K562 (cell line): ENCODE results near the gene CPLX3. TPM values are rescaled to one million over a fixed set of nuclear protein-coding genes. Genes with fewer than 3 reads are reported as not detected.

Experiments used
- CEBPZ ChIP-seq: fragments of 150-350 bp; IDR thresholded peaks from 2 replicates; pipeline ENCODE4 v1.6.1; 2014; ENCODE audit warnings: low read depth, mild to moderate bottlenecking, low read length, borderline replicate concordance
- RFX1 ChIP-seq: fragments of 450-650 bp; IDR thresholded peaks from 2 replicates; pipeline ENCODE4 v1.6.1; 2016; ENCODE audit warnings: mild to moderate bottlenecking, moderate library complexity
- TEAD1 ChIP-seq, 2 experiments: fragments of 450-650 bp in 1 of 2; sonication (generic) in 1 of 2; formaldehyde crosslinking; IDR thresholded peaks; 2 replicates each; pipeline versions ENCODE4 v1.4.0 to v1.8.0; 2020 to 2022; ENCODE audit warnings: mild to moderate bottlenecking in 2 of 2, missing genetic modification reagents in 1 of 2
- ZMIZ1 ChIP-seq, 2 experiments: fragments of 150-350 bp in 1 of 2; IDR thresholded peaks; 2 replicates each; pipeline ENCODE4 v1.6.1; 2012 to 2016; ENCODE audit warnings: low read depth in 2 of 2, low read length in 2 of 2, mild to moderate bottlenecking in 1 of 2, moderate library complexity in 1 of 2
- ZNF707 ChIP-seq: fragments of 250-450 bp; sonication (Bioruptor Pico); conservative IDR thresholded peaks from 2 replicates; pipeline ENCODE4 v1.8.0; 2022; ENCODE audit warnings: inconsistent platforms, mild to moderate bottlenecking, moderate library complexity
- polyA plus RNA-seq, 8 experiments: library from polyadenylated mRNA; depleted of rRNA in 4 of 8; stranded (reverse) in 5 of 8; unstranded in 3 of 8; fragments of >200 nt; fragmentation: Nextera tagmentation in 2 of 8; fragmentation: Illumina TruSeq in 1 of 8; extraction: Ambion mirVana in 2 of 8; extraction: Trizol in 1 of 8; gene quantifications; 2 replicates each; pipeline versions ENCODE4 v1.2.1 to v1.2.3, GENCODE V29; 2011 to 2014; ENCODE audit warnings: inconsistent platforms in 1 of 8, missing spikeins in 1 of 8
- total RNA-seq, 7 experiments: library from RNA; depleted of rRNA in 6 of 7; stranded (reverse); fragments of >200 nt in 6 of 7; fragmentation: Illumina TruSeq in 2 of 7; extraction: Trizol in 2 of 7; gene quantifications; 2 replicates each; pipeline versions ENCODE4 v1.2.1 to v1.2.3, GENCODE V29; 2011 to 2021; ENCODE audit warnings: low replicate concordance in 1 of 7
- TF ChIP-seq, protein P1 (sequence below): fragments of 450-650 bp; IDR thresholded peaks from 2 replicates; pipeline ENCODE4 v1.6.1; 2016; ENCODE audit warnings: borderline replicate concordance
- TF ChIP-seq, protein P2 (sequence below): fragments of 250-450 bp; sonication (Bioruptor Pico); IDR thresholded peaks from 2 replicates; pipeline ENCODE4 v1.6.1; 2021; ENCODE audit warnings: mild to moderate bottlenecking

Gene CPLX3
- total and polyA plus RNA-seq, 9 of the 15 experiments (the other 6 are each of a cell fraction or from before 2014, with no cell fraction given) = not detected

DNA sequence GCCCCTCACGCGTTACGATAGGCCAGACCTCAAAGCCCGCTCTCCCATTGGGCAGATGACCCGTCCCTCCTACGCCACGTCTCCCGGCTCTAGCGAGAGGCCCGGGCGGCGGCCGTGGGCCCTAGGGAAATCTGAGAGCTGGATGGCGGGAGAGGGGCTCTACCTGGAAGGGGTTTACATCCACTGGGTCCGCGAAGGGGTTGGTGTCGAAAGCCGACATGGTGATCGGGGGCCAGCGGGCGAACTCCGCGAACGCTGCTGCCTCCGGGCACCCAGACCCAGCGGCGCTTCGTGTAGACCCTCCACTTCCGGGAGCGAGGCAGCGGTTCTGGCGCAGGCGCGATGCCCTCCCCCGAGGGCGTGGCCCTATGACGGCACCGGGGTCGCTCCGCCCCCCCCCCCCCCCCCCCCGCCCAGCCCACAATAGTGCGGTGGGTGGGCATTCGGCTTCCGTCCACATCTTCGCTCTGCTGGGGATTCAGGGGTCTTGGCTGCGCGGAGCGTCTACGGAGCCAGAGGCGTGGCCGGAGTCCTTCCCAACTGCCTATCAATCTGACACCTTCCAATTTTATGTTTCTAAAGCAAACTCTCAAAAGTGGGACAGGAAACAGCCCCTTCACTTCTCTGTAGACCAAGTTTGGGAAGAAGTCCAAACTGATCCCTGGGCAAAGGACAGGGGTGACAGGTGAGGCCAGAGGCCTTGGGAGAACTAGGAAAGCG, 46.8 kb downstream of the CPLX3 start, which contains the start of gene SCAMP2 (continued):
- TF ChIP-seq, protein P1, sequence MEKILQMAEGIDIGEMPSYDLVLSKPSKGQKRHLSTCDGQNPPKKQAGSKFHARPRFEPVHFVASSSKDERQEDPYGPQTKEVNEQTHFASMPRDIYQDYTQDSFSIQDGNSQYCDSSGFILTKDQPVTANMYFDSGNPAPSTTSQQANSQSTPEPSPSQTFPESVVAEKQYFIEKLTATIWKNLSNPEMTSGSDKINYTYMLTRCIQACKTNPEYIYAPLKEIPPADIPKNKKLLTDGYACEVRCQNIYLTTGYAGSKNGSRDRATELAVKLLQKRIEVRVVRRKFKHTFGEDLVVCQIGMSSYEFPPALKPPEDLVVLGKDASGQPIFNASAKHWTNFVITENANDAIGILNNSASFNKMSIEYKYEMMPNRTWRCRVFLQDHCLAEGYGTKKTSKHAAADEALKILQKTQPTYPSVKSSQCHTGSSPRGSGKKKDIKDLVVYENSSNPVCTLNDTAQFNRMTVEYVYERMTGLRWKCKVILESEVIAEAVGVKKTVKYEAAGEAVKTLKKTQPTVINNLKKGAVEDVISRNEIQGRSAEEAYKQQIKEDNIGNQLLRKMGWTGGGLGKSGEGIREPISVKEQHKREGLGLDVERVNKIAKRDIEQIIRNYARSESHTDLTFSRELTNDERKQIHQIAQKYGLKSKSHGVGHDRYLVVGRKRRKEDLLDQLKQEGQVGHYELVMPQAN = peak; percentile 92
- TF ChIP-seq ZNF707 (no peak), RFX1 (no peak), TEAD1 (CRISPR knock-in tag; IDR thresholded peaks at IDR 0.05) (no peak; a peak in 2 of 4 replicates), CEBPZ (no peak), ZMIZ1 (IDR thresholded peaks at IDR 0.05; ENCODE audit: low read depth in 2 of 2, low read length in 2 of 2) (no peak)
- TF ChIP-seq, protein P2, sequence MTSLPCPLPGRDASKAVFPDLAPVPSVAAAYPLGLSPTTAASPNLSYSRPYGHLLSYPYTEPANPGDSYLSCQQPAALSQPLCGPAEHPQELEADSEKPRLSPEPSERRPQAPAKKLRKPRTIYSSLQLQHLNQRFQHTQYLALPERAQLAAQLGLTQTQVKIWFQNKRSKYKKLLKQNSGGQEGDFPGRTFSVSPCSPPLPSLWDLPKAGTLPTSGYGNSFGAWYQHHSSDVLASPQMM = no peak
